Nephron (organoid): ENCODE results near the gene SEC24D.

Source experiments
- H3K27ac Mint-ChIP-seq, 3 experiments: 2 replicates each; pipeline ENCODE4 v1.8.0; 2020; ENCODE audit warnings: mixed read lengths in 3 of 3, mild to moderate bottlenecking in 2 of 3, moderate library complexity in 1 of 3
- H3K27me3 Mint-ChIP-seq: 2 replicates; pipeline ENCODE4 v1.8.0; 2021; ENCODE audit warnings: low read depth, mild to moderate bottlenecking, moderate library complexity, mixed read lengths
- H3K36me3 Mint-ChIP-seq: 2 replicates; pipeline ENCODE4 v1.8.0; 2020; ENCODE audit warnings: low read depth, mixed read lengths
- H3K4me1 Mint-ChIP-seq: 2 replicates; pipeline ENCODE4 v1.8.0; 2020; ENCODE audit warnings: mixed read lengths
- H3K4me3 Mint-ChIP-seq, 3 experiments: 2 replicates each; pipeline ENCODE4 v1.8.0; 2020; ENCODE audit warnings: mild to moderate bottlenecking in 3 of 3, mixed read lengths in 3 of 3, moderate library complexity in 2 of 3
- H3K9me3 Mint-ChIP-seq: 2 replicates; pipeline ENCODE4 v1.8.0; 2020; ENCODE audit warnings: mixed read lengths
- TF ChIP-seq, protein P1 (sequence below), 3 experiments: fragments of 200-600 bp; sonication (generic); IDR thresholded peaks; one replicate each; pipeline ENCODE4 v1.5.0; 2021; ENCODE audit warnings: antibody characterized with exemption in 3 of 3; ENCODE audit not compliant: unreplicated experiment in 3 of 3

SEC24D gene

GRCh38 chr4:118776157-118776954, 59.6 kb downstream of the SEC24D start:
- H3K36me3 Mint-ChIP-seq, result peaks cover 25% of the 10 kb centered on the region
- peaks cover 53% of the 10 kb centered on the region for H3K4me1 Mint-ChIP-seq
- TF ChIP-seq, protein P1, sequence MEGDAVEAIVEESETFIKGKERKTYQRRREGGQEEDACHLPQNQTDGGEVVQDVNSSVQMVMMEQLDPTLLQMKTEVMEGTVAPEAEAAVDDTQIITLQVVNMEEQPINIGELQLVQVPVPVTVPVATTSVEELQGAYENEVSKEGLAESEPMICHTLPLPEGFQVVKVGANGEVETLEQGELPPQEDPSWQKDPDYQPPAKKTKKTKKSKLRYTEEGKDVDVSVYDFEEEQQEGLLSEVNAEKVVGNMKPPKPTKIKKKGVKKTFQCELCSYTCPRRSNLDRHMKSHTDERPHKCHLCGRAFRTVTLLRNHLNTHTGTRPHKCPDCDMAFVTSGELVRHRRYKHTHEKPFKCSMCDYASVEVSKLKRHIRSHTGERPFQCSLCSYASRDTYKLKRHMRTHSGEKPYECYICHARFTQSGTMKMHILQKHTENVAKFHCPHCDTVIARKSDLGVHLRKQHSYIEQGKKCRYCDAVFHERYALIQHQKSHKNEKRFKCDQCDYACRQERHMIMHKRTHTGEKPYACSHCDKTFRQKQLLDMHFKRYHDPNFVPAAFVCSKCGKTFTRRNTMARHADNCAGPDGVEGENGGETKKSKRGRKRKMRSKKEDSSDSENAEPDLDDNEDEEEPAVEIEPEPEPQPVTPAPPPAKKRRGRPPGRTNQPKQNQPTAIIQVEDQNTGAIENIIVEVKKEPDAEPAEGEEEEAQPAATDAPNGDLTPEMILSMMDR (IDR thresholded peaks at IDR 0.05; ENCODE audit: unreplicated experiment in 3 of 3), result no peak
- H3K27me3 Mint-ChIP-seq, result peaks cover 3% of the 10 kb centered on the region
- H3K4me3 Mint-ChIP-seq, result no peak overlapping the region
- peaks cover 22% of the 10 kb centered on the region for H3K9me3 Mint-ChIP-seq
- H3K27ac Mint-ChIP-seq, result peak overlapping the region; percentile 56 to 83 (median 58)

- TF ChIP-seq, protein P1 (IDR thresholded peaks at IDR 0.05; ENCODE audit: unreplicated experiment in 3 of 3), result no peak
- Mint-ChIP-seq H3K9me3 (peaks cover 16% of the 10 kb centered on the region), H3K4me1 (peaks cover 60% of the 10 kb centered on the region), H3K4me3 (no peak overlapping the region), H3K27ac (peak overlapping the region; percentile 26 to 83 (median 35)), H3K27me3 (peaks cover 3% of the 10 kb centered on the region), H3K36me3 (peaks cover 17% of the 10 kb centered on the region)
Observed at GRCh38 chr4:118775405-118775804, 60.5 kb downstream of the SEC24D start.

DNA sequence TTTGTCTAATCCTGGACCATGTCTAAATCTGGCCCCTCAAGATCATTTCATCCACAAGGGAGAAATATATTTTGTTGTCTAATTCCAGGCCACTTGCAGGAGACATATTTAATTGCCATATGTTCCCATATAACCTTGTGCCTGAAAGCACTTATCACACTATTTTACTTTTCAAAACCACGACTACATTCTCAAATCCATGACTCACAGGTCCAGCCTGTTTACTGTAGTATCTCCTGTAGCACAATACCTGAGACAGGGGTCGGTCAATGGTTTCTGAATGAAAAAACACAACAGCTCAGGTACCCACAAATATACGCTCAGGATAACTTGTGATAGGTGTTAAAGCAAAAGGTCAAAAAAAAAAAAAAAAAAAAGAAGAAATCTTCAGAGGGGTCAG, 60.9 kb downstream of the SEC24D start:
- peaks cover 64% of the 10 kb centered on the region for H3K4me1 Mint-ChIP-seq
- H3K36me3 Mint-ChIP-seq, result peaks cover 13% of the 10 kb centered on the region
- H3K27ac Mint-ChIP-seq, result peak overlapping the region; percentile 35 to 83 (median 44)
- H3K9me3 Mint-ChIP-seq, result peaks cover 12% of the 10 kb centered on the region
- TF ChIP-seq, protein P1 (IDR thresholded peaks at IDR 0.05; ENCODE audit: unreplicated experiment in 3 of 3), result no peak
- H3K27me3 Mint-ChIP-seq, result peaks cover 3% of the 10 kb centered on the region
- peak overlapping the region in 1 of 3 experiments; percentile 2 for H3K4me3 Mint-ChIP-seq

- peaks cover 6% of the 10 kb centered on the region for H3K36me3 Mint-ChIP-seq
- peaks cover 3% of the 10 kb centered on the region for H3K27me3 Mint-ChIP-seq
- TF ChIP-seq, protein P1 (IDR thresholded peaks at IDR 0.05; ENCODE audit: unreplicated experiment in 3 of 3), result no peak
- H3K27ac Mint-ChIP-seq, result peak overlapping the region; percentile 35 to 83 (median 44)
- H3K4me3 Mint-ChIP-seq, result peak overlapping the region in 1 of 3 experiments; percentile 2
- H3K4me1 Mint-ChIP-seq, result peaks cover 71% of the 10 kb centered on the region
- peaks cover 7% of the 10 kb centered on the region for H3K9me3 Mint-ChIP-seq
Observed at GRCh38 chr4:118774321-118774720, 61.6 kb downstream of the SEC24D start.

- H3K4me1 Mint-ChIP-seq, result peaks cover 77% of the 10 kb centered on the region
Observed at GRCh38 chr4:118773429-118773792, 62.5 kb downstream of the SEC24D start.

More at GRCh38 chr4:118773429-118773792, 62.5 kb downstream of the SEC24D start:
- TF ChIP-seq, protein P1 (IDR thresholded peaks at IDR 0.05; ENCODE audit: unreplicated experiment in 3 of 3), result no peak
- peak overlapping the region; percentile 8 to 83 (median 66) for H3K27ac Mint-ChIP-seq
- no peaks in the 10 kb centered on the region for H3K36me3 Mint-ChIP-seq
- H3K27me3 Mint-ChIP-seq, result peaks cover 3% of the 10 kb centered on the region
- peak overlapping the region in 2 of 3 experiments; percentile 3 to 5 for H3K4me3 Mint-ChIP-seq
- H3K9me3 Mint-ChIP-seq, result no peaks in the 10 kb centered on the region
